Skin epidermis (tissue), 12 donors: Measurements from ENCODE around the gene PTGER2.

ENCODE experiments used
- H3K27ac ChIP-seq, 21 experiments: fragments of 200-600 bp; sonication (generic) in 11 of 21; one replicate each; pipeline ENCODE4 v1.5.0; 2020; ENCODE audit warnings: mild to moderate bottlenecking in 3 of 21, inconsistent platforms in 2 of 21, moderate library complexity in 2 of 21
- H3K4me3 ChIP-seq, 7 experiments: fragments of 200-600 bp; sonication (generic) in 2 of 7; one replicate each; pipeline ENCODE4 v1.5.0; 2020; ENCODE audit warnings: inconsistent platforms in 2 of 7, mild to moderate bottlenecking in 2 of 7, moderate library complexity in 1 of 7

The PTGER2 gene, protein sequence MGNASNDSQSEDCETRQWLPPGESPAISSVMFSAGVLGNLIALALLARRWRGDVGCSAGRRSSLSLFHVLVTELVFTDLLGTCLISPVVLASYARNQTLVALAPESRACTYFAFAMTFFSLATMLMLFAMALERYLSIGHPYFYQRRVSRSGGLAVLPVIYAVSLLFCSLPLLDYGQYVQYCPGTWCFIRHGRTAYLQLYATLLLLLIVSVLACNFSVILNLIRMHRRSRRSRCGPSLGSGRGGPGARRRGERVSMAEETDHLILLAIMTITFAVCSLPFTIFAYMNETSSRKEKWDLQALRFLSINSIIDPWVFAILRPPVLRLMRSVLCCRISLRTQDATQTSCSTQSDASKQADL

GRCh38 chr14:52313903-52314594 lies at the start of gene PTGER2:
Gene PTGER2 (plus strand): TSS chr14:52314312. CDS start chr14:52314549, 237 bp downstream.
- Histone ChIP-seq H3K27ac (peak within 1 kb of the TSS in 19 of 21 experiments; percentile 2 to 86 (median 58)), H3K4me3 (peak within 1 kb of the TSS; percentile 33 to 57 (median 44))

DNA sequence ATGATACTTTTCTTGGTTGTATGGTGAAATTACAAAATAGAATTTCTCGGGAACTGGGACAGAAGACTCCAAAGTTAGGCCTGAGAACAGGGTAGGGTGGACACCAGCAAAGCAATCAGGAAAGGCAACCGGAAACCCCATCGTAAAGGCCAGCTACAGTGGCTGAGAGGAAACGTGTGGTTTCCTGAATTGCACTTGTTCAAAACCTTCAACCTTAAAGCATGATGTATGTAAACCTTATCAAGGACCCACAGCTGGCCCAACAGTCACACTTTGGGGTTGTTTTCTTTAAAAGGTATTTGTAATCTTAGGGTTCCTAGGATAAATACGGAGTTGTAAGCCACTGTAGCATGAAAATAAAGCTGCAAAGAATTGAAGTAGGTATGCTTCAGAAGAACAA lies 48.9 kb upstream of the PTGER2 start:
- Histone ChIP-seq H3K27ac (peak overlapping the region in 2 of 21 experiments; percentile 6 to 16), H3K4me3 (no peak overlapping the region)

DNA sequence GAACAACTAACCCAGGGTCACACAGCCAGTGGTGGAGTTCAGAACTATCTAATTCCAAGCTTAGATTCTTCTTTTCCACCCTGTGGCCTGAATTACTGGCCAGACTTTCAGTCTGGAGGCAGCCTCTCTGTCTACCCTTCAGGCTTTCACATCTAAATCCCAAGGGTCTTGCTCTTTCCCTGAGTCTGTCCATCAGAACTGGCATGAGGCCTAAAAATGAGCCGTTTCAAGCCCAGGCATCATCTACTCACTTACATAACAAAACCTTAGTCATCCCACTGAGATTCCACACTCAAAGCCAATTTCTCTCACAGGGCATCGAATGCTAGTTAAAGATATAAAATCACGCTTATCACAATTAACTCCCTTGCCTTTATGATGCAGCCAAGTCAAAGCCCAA lies 47.9 kb upstream of the PTGER2 start:
- Histone ChIP-seq H3K27ac (peak overlapping the region in 5 of 21 experiments; percentile 2 to 85 (median 26)), H3K4me3 (no peak overlapping the region)

- peak overlapping the region in 4 of 21 experiments; percentile 50 to 85 (median 72) for H3K27ac ChIP-seq
- H3K4me3 ChIP-seq, result peak overlapping the region in 1 of 7 experiments; percentile 45
Measured at GRCh38 chr14:52266782-52267181, 47.3 kb upstream of the PTGER2 start.

- Histone ChIP-seq H3K27ac (peak within 1 kb of the TSS in 11 of 21 experiments; percentile 4 to 85 (median 63)), H3K4me3 (peak within 1 kb of the TSS; percentile 34 to 50 (median 42))
Measured at GRCh38 chr14:52267501-52268278, 46.4 kb upstream of the PTGER2 start, which contains the start of gene PTGDR. Gene PTGDR (plus strand): TSS chr14:52267698. CDS start chr14:52267815, 117 bp downstream.

DNA sequence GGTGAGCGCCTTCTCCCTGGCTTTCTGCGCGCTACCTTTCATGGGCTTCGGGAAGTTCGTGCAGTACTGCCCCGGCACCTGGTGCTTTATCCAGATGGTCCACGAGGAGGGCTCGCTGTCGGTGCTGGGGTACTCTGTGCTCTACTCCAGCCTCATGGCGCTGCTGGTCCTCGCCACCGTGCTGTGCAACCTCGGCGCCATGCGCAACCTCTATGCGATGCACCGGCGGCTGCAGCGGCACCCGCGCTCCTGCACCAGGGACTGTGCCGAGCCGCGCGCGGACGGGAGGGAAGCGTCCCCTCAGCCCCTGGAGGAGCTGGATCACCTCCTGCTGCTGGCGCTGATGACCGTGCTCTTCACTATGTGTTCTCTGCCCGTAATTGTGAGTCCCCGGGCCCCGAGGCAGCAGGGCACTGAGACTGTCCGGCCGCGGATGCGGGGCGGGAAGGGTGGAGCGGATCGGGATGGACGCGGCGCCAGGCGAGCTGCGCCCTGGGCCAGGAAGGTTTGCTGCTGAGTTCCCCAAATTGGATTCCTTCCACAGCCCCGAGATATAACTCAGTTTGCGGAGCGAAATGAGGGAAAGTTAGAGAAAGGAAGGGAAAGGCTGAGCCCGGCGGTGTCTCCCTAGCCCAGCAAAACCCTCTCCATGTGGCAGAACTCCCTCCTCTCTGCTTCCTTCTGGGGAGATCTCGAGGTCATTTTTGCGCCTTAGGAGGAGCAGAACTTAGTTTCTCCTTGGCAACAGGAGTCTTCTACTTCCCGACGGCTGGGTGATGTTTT lies 45.6 kb upstream of the PTGER2 start:
- Histone ChIP-seq H3K4me3 (peak overlapping the region; percentile 34 to 50 (median 42)), H3K27ac (peak overlapping the region in 8 of 21 experiments; percentile 14 to 85 (median 67))

DNA sequence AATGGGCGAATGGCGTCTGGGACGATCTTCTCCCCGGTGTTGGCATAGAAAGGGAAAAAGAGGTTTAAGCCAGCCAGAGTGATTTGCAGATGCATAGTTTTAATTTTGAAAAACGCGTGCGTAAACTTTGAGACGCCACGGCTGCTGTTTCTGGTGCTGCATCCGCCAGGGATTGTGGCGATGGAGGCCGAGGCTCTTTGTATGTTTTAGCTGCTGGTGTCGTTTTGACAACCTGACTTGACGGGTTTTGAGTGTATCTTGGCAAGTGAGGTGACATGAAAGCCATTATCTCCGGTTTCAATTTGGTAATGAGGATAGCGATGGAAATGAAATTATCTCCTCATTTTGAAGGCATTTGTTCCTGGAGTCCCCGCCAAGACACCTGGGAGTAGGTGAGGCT lies 45.0 kb upstream of the PTGER2 start:
- H3K4me3 ChIP-seq, result peak overlapping the region in 6 of 7 experiments; percentile 39 to 50 (median 44)

GRCh38 chr14:52269982-52270381 lies 44.1 kb upstream of the PTGER2 start:
- Histone ChIP-seq H3K27ac (no peak overlapping the region), H3K4me3 (no peak overlapping the region)

More for the DNA sequence above, 45.0 kb upstream of the PTGER2 start:
- H3K27ac ChIP-seq, result peak overlapping the region in 5 of 21 experiments; percentile 14 to 85 (median 71)

- H3K4me3 ChIP-seq, result no peak overlapping the region
- H3K27ac ChIP-seq, result no peak overlapping the region
Measured at GRCh38 chr14:52271538-52271937, 42.6 kb upstream of the PTGER2 start.

DNA sequence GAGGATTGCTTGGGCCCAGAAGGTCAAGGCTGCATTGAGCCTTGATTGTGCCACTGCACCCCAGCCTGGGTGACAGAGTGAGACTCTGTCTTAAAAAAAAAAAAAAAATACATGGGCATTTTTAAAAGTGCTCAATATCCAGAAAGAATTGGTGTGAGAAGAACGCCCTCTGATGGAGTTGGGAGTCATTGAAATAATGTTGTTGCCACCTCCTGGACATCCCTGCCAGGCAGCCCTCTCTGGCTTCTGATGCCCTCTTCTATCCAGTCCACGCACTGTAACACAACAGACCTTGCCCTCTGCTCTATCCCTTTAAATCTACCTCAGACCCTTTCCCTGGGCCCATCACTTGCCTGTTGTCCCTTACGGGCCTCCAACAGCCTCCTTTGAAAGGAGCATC lies 41.7 kb upstream of the PTGER2 start:
- Histone ChIP-seq H3K27ac (no peak overlapping the region), H3K4me3 (no peak overlapping the region)

GRCh38 chr14:52275372-52275771 lies 38.7 kb upstream of the PTGER2 start:
- Histone ChIP-seq H3K4me3 (no peak overlapping the region), H3K27ac (no peak overlapping the region)

- H3K4me3 ChIP-seq, result no peak overlapping the region
- no peak overlapping the region for H3K27ac ChIP-seq
Measured at GRCh38 chr14:52277552-52277951, 36.6 kb upstream of the PTGER2 start.

DNA sequence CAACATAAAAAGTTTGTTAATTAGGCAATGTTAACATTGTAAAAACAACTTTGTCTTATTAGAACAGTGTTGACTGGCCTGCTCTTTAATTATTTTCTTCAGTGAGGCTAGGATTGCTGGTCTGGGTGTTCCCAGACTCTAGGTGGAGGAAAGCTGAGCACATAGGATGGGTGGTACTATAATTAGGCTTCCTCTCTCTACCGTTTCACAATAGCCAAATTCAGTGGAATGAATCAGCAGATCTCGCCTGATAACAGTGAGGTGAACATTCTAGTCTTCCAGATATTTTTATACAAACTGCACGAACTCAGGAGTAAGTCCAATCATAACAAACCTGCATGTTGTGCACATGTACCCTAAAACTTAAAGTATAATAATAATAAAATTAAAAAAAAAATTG lies 34.7 kb upstream of the PTGER2 start:
- H3K27ac ChIP-seq, result no peak overlapping the region
- no peak overlapping the region for H3K4me3 ChIP-seq

DNA sequence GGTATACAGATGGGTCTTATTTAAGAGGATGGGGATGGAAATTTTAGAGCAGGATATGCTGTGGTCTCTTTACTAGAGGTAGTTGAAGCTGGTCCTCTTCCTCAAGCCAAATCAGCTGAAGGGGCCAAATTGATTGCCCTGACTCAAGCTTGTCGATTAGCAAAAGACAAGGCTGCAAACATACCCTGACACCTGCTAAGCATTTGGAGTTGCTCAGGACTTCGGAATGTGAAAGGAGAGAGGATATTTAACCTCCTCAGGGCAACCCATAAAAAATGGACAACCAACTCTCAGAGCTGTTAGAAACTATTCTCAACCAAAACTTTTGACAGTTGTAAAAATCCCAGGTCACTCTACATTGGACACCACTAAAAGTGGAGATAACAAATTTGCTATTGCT lies 31.0 kb upstream of the PTGER2 start:
- Histone ChIP-seq H3K27ac (no peak overlapping the region), H3K4me3 (no peak overlapping the region)

DNA sequence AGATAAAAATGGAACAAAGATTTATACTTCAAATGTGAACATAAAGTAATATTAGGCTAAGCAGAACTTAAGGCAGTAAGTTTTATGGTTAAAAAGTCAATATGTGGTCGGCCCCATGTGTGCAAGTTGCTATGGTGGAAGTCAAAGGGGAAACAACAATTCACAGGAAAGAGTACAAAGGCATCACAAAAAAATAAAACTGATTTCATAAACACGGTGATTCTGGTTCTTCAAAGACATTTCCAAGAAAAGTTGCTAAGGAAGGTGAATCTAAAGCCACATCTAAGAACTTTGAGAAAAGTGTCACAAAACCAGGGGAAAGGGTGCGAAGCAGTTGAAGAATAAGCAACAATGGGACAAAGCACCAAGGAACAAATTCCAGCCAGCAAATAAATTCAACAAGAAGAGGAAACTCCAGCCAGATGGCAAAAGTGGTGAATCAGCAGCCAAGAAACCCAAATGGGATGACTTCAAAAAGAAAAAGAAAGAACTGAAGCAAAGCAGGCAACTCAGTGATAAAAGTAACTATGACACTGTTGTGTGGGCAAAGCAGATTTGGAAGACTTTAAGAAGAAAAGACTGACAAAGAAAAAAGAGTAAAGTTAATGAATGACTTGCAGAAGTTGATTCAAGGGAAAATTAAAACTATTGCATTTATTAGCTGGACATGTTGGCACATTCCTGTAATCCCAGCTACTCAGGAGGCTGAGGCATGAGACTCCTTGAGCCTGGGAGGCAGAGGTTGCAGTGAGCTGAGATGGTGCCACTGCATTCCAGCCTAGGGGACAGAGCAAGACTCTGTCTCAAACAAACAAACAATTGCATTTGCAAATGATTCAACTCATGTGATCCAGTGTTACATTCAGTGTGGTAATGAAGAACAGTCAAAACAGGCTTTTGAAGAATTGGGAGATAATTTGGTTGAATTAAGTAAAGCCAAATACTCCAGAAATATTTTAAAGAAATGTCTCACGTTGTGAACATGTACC lies 27.2 kb upstream of the PTGER2 start:
- Histone ChIP-seq H3K27ac (peak overlapping the region in 2 of 21 experiments; percentile 48 to 59), H3K4me3 (no peak overlapping the region)

DNA sequence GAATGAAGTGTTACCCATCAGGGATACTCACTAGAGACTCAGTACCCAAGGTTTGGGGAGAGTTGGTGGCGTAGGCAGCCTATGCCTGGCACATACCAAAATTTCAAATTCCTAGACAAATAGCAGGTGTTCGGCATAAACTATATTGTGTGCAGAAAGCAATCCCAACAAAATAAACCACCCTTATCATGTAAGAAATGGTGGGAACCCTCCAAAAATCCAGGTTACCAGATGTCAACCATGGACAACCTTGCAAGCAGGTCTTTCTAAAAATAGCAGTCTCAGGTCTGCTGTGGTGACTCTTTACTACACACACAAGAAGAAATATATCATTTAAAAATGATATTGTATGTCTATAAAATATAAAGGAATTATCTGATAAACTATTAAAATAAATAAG lies 17.7 kb upstream of the PTGER2 start:
- Histone ChIP-seq H3K27ac (no peak overlapping the region), H3K4me3 (no peak overlapping the region)

DNA sequence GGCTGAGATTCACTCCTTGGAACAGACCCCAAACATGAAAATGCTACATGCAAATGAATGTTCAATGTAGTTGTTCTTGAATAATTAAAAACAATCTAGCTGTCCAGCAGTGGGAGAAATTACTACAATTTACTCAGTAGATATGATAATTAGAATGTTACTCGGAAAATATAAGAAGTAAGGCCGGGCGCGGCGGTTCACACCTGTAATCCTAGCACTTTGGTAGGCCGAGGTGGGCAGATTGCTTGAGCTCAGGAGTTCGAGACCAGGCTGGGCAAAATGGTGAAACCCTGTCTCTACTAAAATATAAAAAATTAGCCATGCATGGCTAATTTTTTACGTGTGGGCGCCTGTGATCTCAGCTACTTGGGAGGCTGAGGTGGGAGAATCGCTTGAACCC lies 15.3 kb upstream of the PTGER2 start:
- no peak overlapping the region for H3K27ac ChIP-seq

GRCh38 chr14:52299692-52300278 lies 14.3 kb upstream of the PTGER2 start:
- Histone ChIP-seq H3K4me3 (no peak overlapping the region), H3K27ac (no peak overlapping the region)

More for the DNA sequence above, 15.3 kb upstream of the PTGER2 start:
- H3K4me3 ChIP-seq, result no peak overlapping the region
